CD4-positive, alpha-beta T cell (primary cell): ENCODE results near the gene PHETA2. TPM values are rescaled to one million over a fixed set of nuclear protein-coding genes. Genes with fewer than 3 reads are reported as not detected.

Experiments
- ATAC-seq: fragments of 200-7000 bp; cut with Tn5 transposase; one replicate; pipeline ENCODE4 v1.10.0; 2022; ENCODE audit warnings: mild to moderate bottlenecking; ENCODE audit not compliant: poor library complexity
- CTCF ChIA-PET: fragments of 350-600 bp; sonication (Branson Sonifier 250); formaldehyde crosslinking; loops from one replicate; lab custom pipeline; 2021; ENCODE audit warnings: antibody characterized with exemption, inconsistent platforms; lab: Charles Lee
- POLR2A ChIA-PET: fragments of 350-600 bp; sonication (Branson Sonifier 250); formaldehyde crosslinking; loops from one replicate; lab custom pipeline; 2021; ENCODE audit warnings: antibody characterized with exemption, inconsistent platforms; lab: Charles Lee
- DNase-seq, 14 experiments: peaks; one replicate each; pipeline ENCODE4 v3.0.0-alpha.2; 2013 to 2020; ENCODE audit warnings: mixed read lengths in 2 of 14
- H3K27ac ChIP-seq, 2 donors: one replicate each; pipeline versions ENCODE4 v1.5.1 to v1.7.0; 2013; ENCODE audit warnings: low read length in 2 of 2, low read depth in 1 of 2, mild to moderate bottlenecking in 1 of 2
- H3K27me3 ChIP-seq, 2 experiments: 1 replicate in 1 of 2; 2 replicates in 1 of 2; pipeline versions ENCODE4 v1.6.1 to v1.7.0; 2013; ENCODE audit warnings: low read length in 2 of 2, control low read depth in 1 of 2, mild to moderate bottlenecking in 1 of 2, moderate library complexity in 1 of 2; ENCODE audit not compliant: insufficient read depth in 2 of 2, control insufficient read depth in 1 of 2
- H3K36me3 ChIP-seq: one replicate; pipeline ENCODE4 v1.6.1; 2013; ENCODE audit warnings: low read length, control low read depth; ENCODE audit not compliant: insufficient read depth
- H3K4me1 ChIP-seq: one replicate; pipeline ENCODE4 v1.6.1; 2013; ENCODE audit warnings: low read length, control low read depth; ENCODE audit not compliant: insufficient read depth
- H3K4me3 ChIP-seq: one replicate; pipeline ENCODE4 v1.5.1; 2013; ENCODE audit warnings: mild to moderate bottlenecking, low read length, moderate library complexity
- H3K9me3 ChIP-seq, 2 experiments: 1 replicate in 1 of 2; 2 replicates in 1 of 2; pipeline versions ENCODE4 v1.6.1 to v1.7.0; 2013; ENCODE audit warnings: low read length in 2 of 2, mild to moderate bottlenecking in 2 of 2, control low read depth in 1 of 2, moderate library complexity in 1 of 2; ENCODE audit not compliant: control insufficient read depth in 1 of 2, insufficient read depth in 1 of 2
- H3K27ac Mint-ChIP-seq: one replicate; pipeline ENCODE4 v1.8.0; 2020; ENCODE audit warnings: mixed read lengths
- H3K27me3 Mint-ChIP-seq: one replicate; pipeline ENCODE4 v1.8.0; 2021; ENCODE audit warnings: mixed read lengths
- H3K36me3 Mint-ChIP-seq: one replicate; pipeline ENCODE4 v1.8.0; 2021; ENCODE audit warnings: low read depth, mixed read lengths
- H3K4me1 Mint-ChIP-seq: one replicate; pipeline ENCODE4 v1.8.0; 2021; ENCODE audit warnings: low read depth, mixed read lengths
- H3K4me3 Mint-ChIP-seq: one replicate; pipeline ENCODE4 v1.8.0; 2020; ENCODE audit warnings: mild to moderate bottlenecking, mixed read lengths
- H3K9me3 Mint-ChIP-seq: one replicate; pipeline ENCODE4 v1.8.0; 2020; ENCODE audit warnings: mixed read lengths
- intact Hi-C, 2 experiments: fragments of 100-400 bp; cut with DNase I in 1 of 2; cut with micrococcal nuclease in 1 of 2; formaldehyde crosslinking; loops; one replicate each; pipeline versions ENCODE4 v1.15.1 to v1.9.0; 2023 to 2025; cut with DNase I, micrococcal nuclease
- total RNA-seq, 174 experiments: library from RNA in 2 of 174; stranded (reverse) in 2 of 174; gene quantifications; one replicate each; pipeline ENCODE4 v1.2.3 and lab custom pipeline; 2021 to 2026
- TF ChIP-seq, protein P1 (sequence below): fragments of 200-600 bp; IDR thresholded peaks from one replicate; pipeline ENCODE4 v1.8.0; 2022; ENCODE audit warnings: antibody characterized with exemption, mild to moderate bottlenecking

The PHETA2 gene
- total RNA-seq, 2 experiments from 2014 or later, result 0.27 to 0.42 TPM

- ATAC-seq, result peak; percentile 91
- ChIA-PET CTCF (interaction anchor here (0.9 to 4.4 kb wide), 4 partner anchors 10 to 364 kb away, joined by 3 to 49 read pairs (median 3); partner anchors contain the start of genes NAGA and NDUFA6), POLR2A (interaction anchor here (0.6 to 4.5 kb wide), 27 partner anchors 10 to 778 kb away, joined by 3 to 161 read pairs (median 4); partner anchors contain the start of genes CCDC134, CENPM, DESI1 and MEI1)
- Mint-ChIP-seq H3K27ac (peak within 1 kb of the TSS; percentile 97), H3K4me3 (peak within 1 kb of the TSS; percentile 93), H3K4me1 (peaks cover 56% of the 10 kb centered on the region), H3K27me3 (no peaks in the 10 kb centered on the region), H3K9me3 (no peaks in the 10 kb centered on the region), H3K36me3 (peaks cover 37% of the 10 kb centered on the region)
- intact Hi-C loops, result loop anchor here (1.0 to 10.0 kb wide), 6 partner anchors 11 to 535 kb away; partner anchors contain the start of genes NDUFA6 (in 2 of the 2), POLDIP3 (in 1 of the 2) and WBP2NL (in 1 of the 2)
- TF ChIP-seq, protein P1, sequence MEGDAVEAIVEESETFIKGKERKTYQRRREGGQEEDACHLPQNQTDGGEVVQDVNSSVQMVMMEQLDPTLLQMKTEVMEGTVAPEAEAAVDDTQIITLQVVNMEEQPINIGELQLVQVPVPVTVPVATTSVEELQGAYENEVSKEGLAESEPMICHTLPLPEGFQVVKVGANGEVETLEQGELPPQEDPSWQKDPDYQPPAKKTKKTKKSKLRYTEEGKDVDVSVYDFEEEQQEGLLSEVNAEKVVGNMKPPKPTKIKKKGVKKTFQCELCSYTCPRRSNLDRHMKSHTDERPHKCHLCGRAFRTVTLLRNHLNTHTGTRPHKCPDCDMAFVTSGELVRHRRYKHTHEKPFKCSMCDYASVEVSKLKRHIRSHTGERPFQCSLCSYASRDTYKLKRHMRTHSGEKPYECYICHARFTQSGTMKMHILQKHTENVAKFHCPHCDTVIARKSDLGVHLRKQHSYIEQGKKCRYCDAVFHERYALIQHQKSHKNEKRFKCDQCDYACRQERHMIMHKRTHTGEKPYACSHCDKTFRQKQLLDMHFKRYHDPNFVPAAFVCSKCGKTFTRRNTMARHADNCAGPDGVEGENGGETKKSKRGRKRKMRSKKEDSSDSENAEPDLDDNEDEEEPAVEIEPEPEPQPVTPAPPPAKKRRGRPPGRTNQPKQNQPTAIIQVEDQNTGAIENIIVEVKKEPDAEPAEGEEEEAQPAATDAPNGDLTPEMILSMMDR, result no peak
- H3K4me3 ChIP-seq, result peak within 1 kb of the TSS; percentile 73
- H3K27ac ChIP-seq, result peak within 1 kb of the TSS; percentile 98 to 99
- peaks cover 50% of the 10 kb centered on the region for H3K4me1 ChIP-seq
- H3K27me3 ChIP-seq, result no peaks in the 10 kb centered on the region
- no peaks in the 10 kb centered on the region for H3K9me3 ChIP-seq
- DNase-seq, result peak; percentile 96 to 99 (median 98)
- peaks cover 27% of the 10 kb centered on the region for H3K36me3 ChIP-seq
Measured at GRCh38 chr22:42079319-42080251, 5.5 kb downstream of the PHETA2 start, which contains the start of gene SMDT1. SMDT1 (plus strand) TSS chr22:42079700; CDS start chr22:42079769, 69 bp downstream.

DNA sequence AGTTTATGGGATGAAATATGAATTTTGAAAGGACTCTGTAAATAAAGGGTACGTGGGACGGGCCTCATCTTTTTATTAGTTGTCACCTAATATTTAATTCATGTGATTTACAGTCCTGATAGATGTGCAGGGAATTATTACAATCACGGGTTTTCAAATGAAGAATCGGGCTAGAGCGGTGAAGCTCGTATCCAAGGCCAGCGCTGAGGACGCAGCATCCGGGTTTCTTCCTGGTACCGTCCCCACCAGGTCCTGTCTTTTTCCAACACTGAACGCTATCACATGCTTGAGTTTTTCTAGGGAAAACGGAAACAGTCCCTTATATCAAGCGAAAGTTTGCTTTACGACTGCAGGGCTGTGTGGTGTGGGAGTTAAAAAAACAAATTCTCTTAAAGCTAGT lies 6.2 kb downstream of the PHETA2 start:
- no peaks in the 10 kb centered on the region for H3K27me3 Mint-ChIP-seq
- Histone ChIP-seq H3K4me3 (peak overlapping the region; percentile 73), H3K36me3 (peaks cover 34% of the 10 kb centered on the region), H3K4me1 (peaks cover 43% of the 10 kb centered on the region), H3K9me3 (no peaks in the 10 kb centered on the region), H3K27me3 (no peaks in the 10 kb centered on the region), H3K27ac (peak overlapping the region; percentile 98 to 99)
- H3K36me3 Mint-ChIP-seq, result peaks cover 42% of the 10 kb centered on the region
- peak overlapping the region; percentile 93 for H3K4me3 Mint-ChIP-seq
- H3K9me3 Mint-ChIP-seq, result no peaks in the 10 kb centered on the region
- TF ChIP-seq, protein P1, result no peak
- intact Hi-C loops, result loop anchor here (1.0 to 10.0 kb wide), 3 partner anchors 10 to 445 kb away; partner anchors contain the start of genes NDUFA6 (in 1 of the 2) and WBP2NL (in 1 of the 2)
- peak in 4 of 14 experiments; percentile 30 to 52 (median 44) for DNase-seq
- ChIA-PET POLR2A (interaction anchor here (0.5 to 4.5 kb wide), 20 partner anchors 10 to 699 kb away, joined by 3 to 161 read pairs (median 4); partner anchors contain the start of genes CCDC134, DESI1, MEI1 and NAGA), CTCF (interaction anchor here (0.5 to 4.4 kb wide), 4 partner anchors 10 to 118 kb away, joined by 3 to 49 read pairs (median 3); partner anchors contain the start of genes NAGA and NDUFA6)
- peak overlapping the region; percentile 97 for H3K27ac Mint-ChIP-seq
- ATAC-seq, result no peak
- peaks cover 50% of the 10 kb centered on the region for H3K4me1 Mint-ChIP-seq

DNA sequence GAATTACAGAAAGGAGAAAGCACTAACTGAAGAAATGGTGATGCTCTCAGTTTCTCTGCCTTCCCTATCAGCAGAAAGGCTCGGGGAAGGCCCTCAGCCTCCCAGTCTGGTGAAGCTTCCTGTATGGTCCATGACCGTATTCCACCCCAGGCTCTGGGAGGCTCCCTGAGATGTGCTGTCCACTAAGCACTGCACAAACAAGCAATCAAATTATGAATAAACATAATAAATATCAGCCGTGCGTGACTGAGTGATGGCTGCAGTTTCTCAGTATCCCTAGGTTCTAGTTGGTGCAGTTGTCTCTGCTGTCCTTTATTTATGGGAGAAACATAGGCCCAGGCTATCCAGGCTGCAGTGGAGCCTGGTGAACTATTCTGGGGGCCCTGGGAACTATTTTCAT lies 9.1 kb downstream of the PHETA2 start:
- Mint-ChIP-seq H3K27ac (peak overlapping the region; percentile 75), H3K9me3 (no peaks in the 10 kb centered on the region), H3K36me3 (peaks cover 64% of the 10 kb centered on the region), H3K4me3 (peak overlapping the region; percentile 48), H3K27me3 (no peaks in the 10 kb centered on the region), H3K4me1 (peaks cover 48% of the 10 kb centered on the region)
- ChIA-PET CTCF (no interaction called here), POLR2A (no interaction called here)
- ATAC-seq, result no peak
- H3K27me3 ChIP-seq, result no peaks in the 10 kb centered on the region
- H3K4me1 ChIP-seq, result peaks cover 39% of the 10 kb centered on the region
- H3K27ac ChIP-seq, result no peak overlapping the region
- intact Hi-C loops, result loop anchor here in 1 of 2 experiments (10.0 kb wide), 1 partner anchor 442 kb away; no protein-coding TSS in a partner anchor
- no peaks in the 10 kb centered on the region for H3K9me3 ChIP-seq
- TF ChIP-seq, protein P1, result no peak
- H3K4me3 ChIP-seq, result no peak overlapping the region
- no peak for DNase-seq
- peaks cover 55% of the 10 kb centered on the region for H3K36me3 ChIP-seq
